GM18517 (cell line): Measurements from ENCODE around the gene IL3RA.

Experiments used
- ATAC-seq: cut with Tn5 transposase; IDR thresholded peaks from one replicate; pipeline ENCODE4 v1.9.1; 2021; ENCODE audit warnings: mild to moderate bottlenecking, moderate library complexity; ENCODE audit not compliant: unreplicated experiment

The IL3RA gene

DNA sequence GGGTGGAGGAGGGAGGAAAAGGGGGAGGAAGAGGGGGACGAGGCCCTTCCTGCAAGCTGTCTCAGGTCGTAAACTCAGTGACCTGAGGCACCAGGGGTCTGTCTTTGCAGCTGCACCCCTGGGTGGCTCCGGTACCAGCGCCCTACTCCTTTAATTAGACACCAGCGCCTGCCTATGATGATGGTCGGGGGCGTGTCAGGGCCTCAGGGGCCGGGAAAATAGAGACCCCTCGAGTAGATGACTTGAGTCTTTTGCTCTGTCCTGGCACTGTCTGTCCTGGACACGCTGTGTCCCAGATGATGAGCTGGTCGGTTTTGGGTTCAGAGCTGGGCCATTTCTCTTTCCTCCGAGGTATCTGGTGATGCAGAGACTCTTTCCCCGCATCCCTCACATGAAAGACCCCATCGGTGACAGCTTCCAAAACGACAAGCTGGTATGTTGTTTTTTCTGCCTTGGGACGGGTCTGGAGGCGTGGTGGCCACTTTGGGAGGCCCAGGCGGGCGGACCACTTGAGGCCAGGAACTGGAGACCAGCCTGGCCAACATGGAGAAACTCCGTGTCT is 44.2 kb downstream of the IL3RA start:
- ATAC-seq: no peak

DNA sequence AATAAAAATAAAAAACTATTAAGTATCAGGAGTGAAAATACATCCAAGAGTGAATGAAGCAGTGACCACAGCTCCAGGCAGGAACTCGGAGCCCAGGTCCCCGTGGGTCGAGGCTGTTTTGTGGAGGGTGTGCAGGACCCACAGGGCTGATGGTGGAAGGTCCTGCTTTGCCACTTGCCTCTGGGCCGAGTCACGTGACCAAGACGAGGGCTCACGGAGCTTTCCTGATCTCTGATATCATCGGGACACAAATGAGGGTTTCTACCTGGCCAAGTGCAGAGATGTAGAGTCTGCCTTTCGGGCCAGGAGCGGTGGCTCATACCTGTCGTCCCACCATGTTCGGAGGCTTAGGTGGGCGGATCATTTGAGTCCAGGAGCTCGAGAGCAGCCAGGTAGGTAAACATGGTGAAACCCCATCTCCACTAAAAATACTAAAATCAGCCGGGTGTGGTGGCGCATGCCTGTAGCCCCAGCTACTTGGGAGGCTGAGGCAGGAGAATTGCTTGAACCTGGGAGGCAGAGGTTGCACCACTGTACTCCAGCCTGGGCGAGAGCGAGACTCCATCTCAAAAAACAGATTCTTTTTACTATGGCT is 48.2 kb downstream of the IL3RA start:
- no peak for ATAC-seq

DNA sequence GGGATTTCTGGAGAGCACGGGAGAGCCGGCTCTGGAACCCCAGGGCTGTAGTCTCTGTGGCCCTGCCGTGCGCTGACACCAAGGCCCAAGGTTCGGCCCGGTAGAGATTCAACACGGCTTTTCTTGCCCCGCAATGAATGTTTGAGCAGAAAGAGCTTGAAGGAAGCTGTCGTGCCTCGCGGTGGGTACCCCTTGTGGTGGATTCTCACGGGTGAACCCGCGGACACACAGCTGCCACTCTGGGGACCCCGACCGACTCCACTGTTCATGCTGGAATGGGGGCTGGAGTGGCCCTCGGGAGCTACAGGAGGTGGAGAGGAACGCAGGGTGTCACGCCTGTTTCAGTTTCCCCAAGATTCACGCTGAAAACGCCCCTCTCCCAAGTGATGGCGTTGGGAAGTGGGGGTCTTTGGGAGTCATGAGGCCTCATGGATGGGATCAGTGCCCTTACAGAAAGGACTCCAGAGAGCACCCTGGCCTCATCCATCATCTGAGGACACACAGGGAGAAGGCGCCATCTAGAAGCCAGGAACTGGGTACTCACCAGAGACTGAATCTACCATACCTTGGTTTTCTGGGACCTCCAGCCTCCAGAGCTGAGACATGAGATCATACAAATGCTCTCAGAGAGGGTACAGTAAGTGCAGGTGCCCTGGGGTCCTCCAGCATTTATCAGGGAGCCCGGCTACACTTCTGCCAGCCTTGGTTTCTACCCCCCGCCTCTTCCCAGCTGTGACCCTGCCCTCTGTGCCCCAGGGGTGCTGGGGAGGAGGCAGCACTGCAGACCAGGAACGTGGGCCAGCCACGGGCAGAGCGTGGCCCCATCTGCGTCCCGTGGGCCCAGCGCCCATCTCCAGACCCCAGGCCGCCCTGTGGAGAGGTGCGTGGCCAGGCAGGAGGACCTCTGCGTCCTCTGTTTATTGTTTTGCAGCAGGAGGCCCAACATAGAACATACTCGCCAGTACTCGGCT is 49.0 kb downstream of the IL3RA start:
- no peak for ATAC-seq

- no peak for ATAC-seq
Observed at GRCh38 chrX:1386338-1387127, 49.9 kb downstream of the IL3RA start.

GRCh38 chrX:1387141-1387776 is 50.7 kb downstream of the IL3RA start:
- ATAC-seq: no peak

DNA sequence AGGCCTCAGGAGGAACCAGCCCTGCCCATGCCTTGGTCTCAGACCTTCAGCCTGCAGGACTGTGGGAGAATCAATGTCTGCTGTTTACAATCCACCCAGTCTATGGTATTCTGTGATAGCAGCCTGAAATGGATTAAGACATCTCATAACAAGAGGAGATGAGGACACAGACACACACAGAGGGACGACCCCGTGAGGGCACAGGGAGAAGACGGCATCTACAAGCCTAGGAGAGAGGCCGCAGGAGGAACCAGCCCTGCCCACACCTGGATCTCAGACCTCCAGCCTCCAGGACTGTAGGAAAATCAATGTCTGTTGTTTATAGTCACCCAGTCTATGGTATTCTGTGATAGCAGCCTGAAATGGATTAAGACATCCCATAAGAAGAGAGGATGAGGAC is 52.1 kb downstream of the IL3RA start:
- ATAC-seq: no peak

- ATAC-seq: no peak
Observed at GRCh38 chrX:1389181-1389992, 52.8 kb downstream of the IL3RA start.

DNA sequence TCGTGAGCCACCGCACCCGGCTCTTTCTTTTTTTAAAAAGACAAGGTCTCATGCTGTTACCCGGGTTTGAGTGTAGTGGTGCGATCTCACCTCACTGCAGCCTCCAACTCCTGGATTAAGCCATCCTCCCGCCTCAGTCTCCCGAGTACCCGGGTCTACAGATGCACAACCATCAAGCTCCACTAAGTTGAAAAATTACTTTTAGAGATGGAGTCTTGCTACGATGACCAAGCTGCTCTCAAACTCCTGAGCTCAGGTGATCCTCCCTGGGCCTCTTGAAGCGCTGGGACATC is 53.4 kb downstream of the IL3RA start:
- no peak for ATAC-seq

DNA sequence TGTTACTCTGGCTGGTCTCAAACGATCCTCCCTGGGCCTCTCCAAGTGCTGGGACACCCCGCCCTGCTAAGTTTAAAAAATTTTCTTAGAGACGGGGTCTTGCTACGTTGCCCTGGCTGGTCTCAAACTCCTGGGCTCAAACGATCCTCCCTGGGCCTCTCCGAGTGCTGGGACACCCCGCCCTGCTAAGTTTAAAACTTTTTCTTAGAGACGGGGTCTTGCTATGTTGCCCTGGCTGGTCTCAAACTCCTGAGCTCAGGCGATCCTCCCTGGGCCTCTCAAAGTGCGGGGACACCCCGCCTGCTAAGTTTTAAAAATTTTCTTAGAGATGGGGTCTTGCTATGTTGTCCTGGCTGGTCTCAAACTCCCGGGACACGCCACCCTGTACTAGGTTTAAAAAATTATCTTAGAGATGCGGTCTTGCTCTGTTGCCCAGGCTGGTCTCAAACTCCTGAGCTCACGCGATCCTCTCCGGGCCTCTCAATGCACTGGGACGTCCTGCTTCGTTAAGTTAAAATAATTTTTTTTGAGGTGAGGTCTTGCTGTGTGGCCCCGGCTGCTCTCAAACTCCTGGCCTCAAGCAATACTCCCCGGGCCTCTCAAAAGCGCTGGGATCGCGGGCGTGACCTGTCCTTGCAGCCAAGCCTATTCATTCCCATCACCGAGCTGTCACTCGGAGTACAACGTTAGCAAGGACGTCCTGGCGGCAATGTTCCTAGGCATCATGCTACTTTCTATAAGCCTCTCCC is 54.2 kb downstream of the IL3RA start:
- ATAC-seq: no peak

DNA sequence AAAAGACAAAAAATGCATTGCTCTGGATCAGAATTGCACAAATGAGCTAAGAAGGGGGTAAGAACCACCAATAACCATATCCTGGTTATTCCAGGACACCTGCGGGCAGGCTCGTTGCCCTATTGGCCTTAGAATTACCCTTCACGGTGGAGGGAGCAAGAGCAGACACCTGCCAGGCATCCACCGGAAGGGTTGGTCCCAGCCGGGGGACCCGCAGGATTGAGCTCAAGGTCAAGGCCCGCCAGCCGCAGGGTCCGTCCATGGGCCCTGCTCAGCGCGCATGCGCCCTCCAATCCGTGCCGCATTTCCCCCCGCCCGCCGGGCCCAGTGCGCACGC is 54.8 kb downstream of the IL3RA start:
- no peak for ATAC-seq

- peak; percentile 82 for ATAC-seq
Observed at GRCh38 chrX:1391707-1392375, 55.3 kb downstream of the IL3RA start, which contains the start of gene SLC25A6. TSS of gene SLC25A6 (minus strand) at chrX:1392113. CDS start at chrX:1392009, 104 bp downstream.

- ATAC-seq: peak; percentile 17
Observed at GRCh38 chrX:1392376-1393068, 55.9 kb downstream of the IL3RA start.

- no peak for ATAC-seq
Observed at GRCh38 chrX:1393871-1394615, 57.5 kb downstream of the IL3RA start.

DNA sequence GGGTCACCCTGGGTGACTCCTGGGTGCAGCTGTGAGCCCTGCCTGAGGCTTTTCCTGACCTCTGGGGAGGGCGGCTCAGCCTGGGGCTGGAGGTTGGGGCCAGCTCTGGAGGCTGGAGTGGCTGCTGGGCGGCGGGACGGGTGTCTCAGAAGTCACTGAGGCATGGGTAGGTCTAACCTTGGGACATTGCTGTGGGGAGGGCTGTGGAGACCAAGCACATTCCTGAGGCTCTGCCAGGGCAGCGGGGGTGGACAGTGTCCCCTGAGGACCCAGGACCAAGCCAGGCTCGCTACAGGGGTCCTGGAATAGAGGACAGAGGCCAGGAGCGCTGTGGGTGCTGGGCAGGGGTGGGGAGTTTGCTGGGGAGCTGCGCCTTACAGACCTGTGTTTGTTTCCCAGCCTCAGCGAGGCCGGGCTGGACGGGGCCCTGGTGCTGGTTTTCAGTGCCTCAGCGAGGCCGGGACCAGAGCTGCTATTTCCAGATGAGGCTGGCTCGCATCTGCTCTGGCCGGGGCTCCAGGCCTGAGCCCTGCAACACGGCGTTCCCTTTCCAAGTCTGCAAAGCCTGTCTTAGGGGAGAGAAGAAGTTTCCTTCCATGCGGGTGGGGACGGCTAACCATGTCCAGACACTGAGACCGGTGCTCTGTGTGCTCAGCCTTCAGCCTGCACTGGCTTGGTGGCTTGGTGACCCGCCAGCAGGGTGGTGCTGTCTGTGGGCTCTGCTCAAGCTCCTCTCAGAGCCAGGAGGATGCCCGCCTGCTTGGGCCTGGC is 58.3 kb downstream of the IL3RA start:
- no peak for ATAC-seq

DNA sequence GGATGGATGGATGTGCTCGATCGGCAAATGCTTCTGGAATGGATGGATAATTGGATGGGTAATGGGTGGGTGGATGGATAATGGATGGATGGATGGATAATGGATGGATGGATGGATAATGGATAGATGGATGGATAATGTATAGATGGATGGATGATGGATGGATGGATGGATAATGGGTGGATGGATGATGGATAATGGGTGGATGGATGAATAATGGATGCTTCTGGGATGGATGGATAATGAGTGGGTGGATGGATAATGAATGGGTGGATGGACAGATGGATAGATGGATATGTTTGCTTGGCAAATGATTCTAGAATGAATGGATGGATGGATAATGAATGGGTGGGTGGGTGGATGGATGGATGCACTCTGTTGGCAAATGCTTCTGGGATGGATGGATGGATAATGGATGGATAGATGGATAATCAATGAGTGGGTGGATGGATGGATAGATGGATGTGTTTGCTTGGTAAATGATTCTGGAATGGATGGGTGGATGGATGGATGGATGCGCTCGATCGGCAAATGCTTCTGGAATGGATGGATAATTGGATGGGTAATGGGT is 59.1 kb downstream of the IL3RA start:
- no peak for ATAC-seq

GRCh38 chrX:1397001-1397400 is 60.4 kb downstream of the IL3RA start:
- no peak for ATAC-seq
